Activated CD4-positive, alpha-beta T cell treated with anti-CD3 and anti-CD28 coated beads, Interleukin-2, amount 10 ng/mL, durations not matched to agents 24 days and 14 days (primary cell): Measurements from ENCODE around the gene CCDC86. TPM values are rescaled to one million over a fixed set of nuclear protein-coding genes. Genes with fewer than 3 reads are reported as not detected.
"Not testable (repeated sequence)": the region's sequence is repeated elsewhere in the genome, so short reads cannot be mapped to it uniquely, and the experiment has no call there.

Source experiments
- DNase-seq: peaks from one replicate; pipeline ENCODE4 v3.0.0; 2022
- H3K27ac Mint-ChIP-seq: one replicate; pipeline ENCODE4 v1.8.0; 2022; ENCODE audit warnings: mild to moderate bottlenecking, mixed read lengths
- H3K27me3 Mint-ChIP-seq: one replicate; pipeline ENCODE4 v1.8.0; 2022; ENCODE audit warnings: mixed read lengths
- H3K36me3 Mint-ChIP-seq: one replicate; pipeline ENCODE4 v1.8.0; 2022; ENCODE audit warnings: low read depth, mild to moderate bottlenecking, mixed read lengths
- H3K4me1 Mint-ChIP-seq: one replicate; pipeline ENCODE4 v1.8.0; 2021; ENCODE audit warnings: mixed read lengths
- H3K4me3 Mint-ChIP-seq: one replicate; pipeline ENCODE4 v1.8.0; 2022; ENCODE audit warnings: mild to moderate bottlenecking, moderate library complexity, mixed read lengths
- H3K9me3 Mint-ChIP-seq: one replicate; pipeline ENCODE4 v1.8.0; 2021; ENCODE audit warnings: mixed read lengths
- intact Hi-C: fragments of 100-400 bp; cut with micrococcal nuclease; formaldehyde crosslinking; loops from one replicate; pipeline ENCODE4 v1.15.1; 2023
- total RNA-seq: library from RNA; stranded (reverse); gene quantifications from 2 replicates; pipeline ENCODE4 v1.2.3, GENCODE V29; 2022

CCDC86 gene
- total RNA-seq, 1 donor from 2014 or later: 90.0 TPM

GRCh38 chr11:60816590-60817157 lies 25.2 kb upstream of the CCDC86 start:
- Mint-ChIP-seq H3K36me3 (no peaks in the 10 kb centered on the region), H3K27ac (no peak overlapping the region), H3K9me3 (no peaks in the 10 kb centered on the region), H3K27me3 (peaks cover 2% of the 10 kb centered on the region), H3K4me1 (no peaks in the 10 kb centered on the region), H3K4me3 (no peak overlapping the region)
- DNase-seq: no peak
- intact Hi-C loops: no loop called here

GRCh38 chr11:60818057-60818456 lies 23.9 kb upstream of the CCDC86 start:
- intact Hi-C loops: no loop called here
- no peaks in the 10 kb centered on the region for H3K9me3 Mint-ChIP-seq

GRCh38 chr11:60821827-60822599 lies 19.9 kb upstream of the CCDC86 start:
- no peaks in the 10 kb centered on the region for H3K9me3 Mint-ChIP-seq
- no peaks in the 10 kb centered on the region for H3K36me3 Mint-ChIP-seq
- intact Hi-C loops: no loop called here
- no peak overlapping the region for H3K4me3 Mint-ChIP-seq
- DNase-seq: no peak
- H3K27ac Mint-ChIP-seq: no peak overlapping the region
- peaks cover 7% of the 10 kb centered on the region for H3K27me3 Mint-ChIP-seq
- no peaks in the 10 kb centered on the region for H3K4me1 Mint-ChIP-seq

More at GRCh38 chr11:60818057-60818456, 23.9 kb upstream of the CCDC86 start:
- Mint-ChIP-seq H3K27me3 (peaks cover 4% of the 10 kb centered on the region), H3K27ac (no peak overlapping the region), H3K4me3 (no peak overlapping the region), H3K36me3 (no peaks in the 10 kb centered on the region), H3K4me1 (no peaks in the 10 kb centered on the region)
- no peak for DNase-seq

- H3K4me1 Mint-ChIP-seq, H3K36me3 Mint-ChIP-seq, H3K4me3 Mint-ChIP-seq, H3K27ac Mint-ChIP-seq, H3K9me3 Mint-ChIP-seq, DNase-seq, intact Hi-C loops, H3K27me3 Mint-ChIP-seq: not testable (repeated sequence)
These were observed 18.1 kb upstream of the CCDC86 start for GRCh38 chr11:60823745-60824306.

GRCh38 chr11:60825118-60825517 lies 16.8 kb upstream of the CCDC86 start:
- Mint-ChIP-seq H3K4me1 (no peaks in the 10 kb centered on the region), H3K36me3 (no peaks in the 10 kb centered on the region), H3K27me3 (peaks cover 7% of the 10 kb centered on the region), H3K4me3 (no peak overlapping the region), H3K27ac (no peak overlapping the region), H3K9me3 (no peaks in the 10 kb centered on the region)
- DNase-seq: no peak
- intact Hi-C loops: no loop called here

- intact Hi-C loops: no loop called here
- no peak for DNase-seq
- no peak overlapping the region for H3K4me3 Mint-ChIP-seq
- H3K4me1 Mint-ChIP-seq: no peaks in the 10 kb centered on the region
- H3K27ac Mint-ChIP-seq: no peak overlapping the region
- H3K27me3 Mint-ChIP-seq: peaks cover 7% of the 10 kb centered on the region
- no peaks in the 10 kb centered on the region for H3K36me3 Mint-ChIP-seq
- no peaks in the 10 kb centered on the region for H3K9me3 Mint-ChIP-seq
These were observed 16.1 kb upstream of the CCDC86 start for GRCh38 chr11:60825790-60826189.

GRCh38 chr11:60830478-60831142 lies 11.3 kb upstream of the CCDC86 start:
- peaks cover 11% of the 10 kb centered on the region for H3K4me1 Mint-ChIP-seq
- H3K27ac Mint-ChIP-seq: no peak overlapping the region
- peaks cover 19% of the 10 kb centered on the region for H3K27me3 Mint-ChIP-seq
- no peak for DNase-seq
- no peaks in the 10 kb centered on the region for H3K36me3 Mint-ChIP-seq
- intact Hi-C loops: loop anchor here (1.0 to 10.0 kb wide), 6 partner anchors 57 to 557 kb away; no protein-coding TSS in a partner anchor
- no peak overlapping the region for H3K4me3 Mint-ChIP-seq
- no peaks in the 10 kb centered on the region for H3K9me3 Mint-ChIP-seq

- no peak overlapping the region for H3K4me3 Mint-ChIP-seq
- intact Hi-C loops: loop anchor here (1.0 to 10.0 kb wide), 6 partner anchors 56 to 556 kb away; no protein-coding TSS in a partner anchor
- H3K27ac Mint-ChIP-seq: no peak overlapping the region
- peaks cover 12% of the 10 kb centered on the region for H3K4me1 Mint-ChIP-seq
- peaks cover 19% of the 10 kb centered on the region for H3K27me3 Mint-ChIP-seq
- peak; percentile 94 for DNase-seq
- no peaks in the 10 kb centered on the region for H3K36me3 Mint-ChIP-seq
- H3K9me3 Mint-ChIP-seq: no peaks in the 10 kb centered on the region
These were observed 10.8 kb upstream of the CCDC86 start for GRCh38 chr11:60831143-60831500.

- H3K4me3 Mint-ChIP-seq: no peak overlapping the region
- intact Hi-C loops: loop anchor here (1.0 to 10.0 kb wide), 6 partner anchors 56 to 556 kb away; no protein-coding TSS in a partner anchor
- H3K9me3 Mint-ChIP-seq: no peaks in the 10 kb centered on the region
- no peak for DNase-seq
- no peak overlapping the region for H3K27ac Mint-ChIP-seq
- H3K36me3 Mint-ChIP-seq: no peaks in the 10 kb centered on the region
- peaks cover 12% of the 10 kb centered on the region for H3K4me1 Mint-ChIP-seq
- H3K27me3 Mint-ChIP-seq: peaks cover 19% of the 10 kb centered on the region
These were observed 10.3 kb upstream of the CCDC86 start for GRCh38 chr11:60831501-60832079.

GRCh38 chr11:60834742-60835533 lies 7.0 kb upstream of the CCDC86 start:
- Mint-ChIP-seq H3K36me3 (no peaks in the 10 kb centered on the region), H3K27ac (no peak overlapping the region), H3K4me3 (no peak overlapping the region), H3K27me3 (peaks cover 19% of the 10 kb centered on the region), H3K9me3 (no peaks in the 10 kb centered on the region), H3K4me1 (peaks cover 14% of the 10 kb centered on the region)
- DNase-seq: no peak
- intact Hi-C loops: loop anchor here (5.0 to 10.0 kb wide), 3 partner anchors 190 to 552 kb away; no protein-coding TSS in a partner anchor

GRCh38 chr11:60835534-60835846 lies 6.4 kb upstream of the CCDC86 start:
- Mint-ChIP-seq H3K4me3 (no peak overlapping the region), H3K27ac (no peak overlapping the region), H3K36me3 (no peaks in the 10 kb centered on the region), H3K9me3 (no peaks in the 10 kb centered on the region), H3K27me3 (peaks cover 19% of the 10 kb centered on the region), H3K4me1 (peaks cover 14% of the 10 kb centered on the region)
- intact Hi-C loops: loop anchor here (10.0 kb wide), 2 partner anchors 189 to 299 kb away; no protein-coding TSS in a partner anchor
- no peak for DNase-seq

GRCh38 chr11:60836866-60837515 lies 4.9 kb upstream of the CCDC86 start:
- intact Hi-C loops: loop anchor here (10.0 kb wide), 2 partner anchors 188 to 298 kb away; no protein-coding TSS in a partner anchor
- H3K27me3 Mint-ChIP-seq: peaks cover 16% of the 10 kb centered on the region
- H3K4me1 Mint-ChIP-seq: peaks cover 22% of the 10 kb centered on the region
- H3K36me3 Mint-ChIP-seq: peaks cover 3% of the 10 kb centered on the region
- H3K27ac Mint-ChIP-seq: no peak overlapping the region
- H3K9me3 Mint-ChIP-seq: peaks cover 3% of the 10 kb centered on the region
- no peak overlapping the region for H3K4me3 Mint-ChIP-seq
- no peak for DNase-seq
